ENCODE results near the gene PON2. TPM values are rescaled to one million over a fixed set of nuclear protein-coding genes. Genes with fewer than 3 reads are reported as not detected.

Gene PON2
- total RNA-seq, 1 experiment from 2014 or later = 21.4 TPM

- no peak for TF ChIP-seq KAT7 (CRISPR knock-in tag; IDR thresholded peaks at IDR 0.05; ENCODE audit: borderline replicate concordance)
- TF ChIP-seq, protein P1, sequence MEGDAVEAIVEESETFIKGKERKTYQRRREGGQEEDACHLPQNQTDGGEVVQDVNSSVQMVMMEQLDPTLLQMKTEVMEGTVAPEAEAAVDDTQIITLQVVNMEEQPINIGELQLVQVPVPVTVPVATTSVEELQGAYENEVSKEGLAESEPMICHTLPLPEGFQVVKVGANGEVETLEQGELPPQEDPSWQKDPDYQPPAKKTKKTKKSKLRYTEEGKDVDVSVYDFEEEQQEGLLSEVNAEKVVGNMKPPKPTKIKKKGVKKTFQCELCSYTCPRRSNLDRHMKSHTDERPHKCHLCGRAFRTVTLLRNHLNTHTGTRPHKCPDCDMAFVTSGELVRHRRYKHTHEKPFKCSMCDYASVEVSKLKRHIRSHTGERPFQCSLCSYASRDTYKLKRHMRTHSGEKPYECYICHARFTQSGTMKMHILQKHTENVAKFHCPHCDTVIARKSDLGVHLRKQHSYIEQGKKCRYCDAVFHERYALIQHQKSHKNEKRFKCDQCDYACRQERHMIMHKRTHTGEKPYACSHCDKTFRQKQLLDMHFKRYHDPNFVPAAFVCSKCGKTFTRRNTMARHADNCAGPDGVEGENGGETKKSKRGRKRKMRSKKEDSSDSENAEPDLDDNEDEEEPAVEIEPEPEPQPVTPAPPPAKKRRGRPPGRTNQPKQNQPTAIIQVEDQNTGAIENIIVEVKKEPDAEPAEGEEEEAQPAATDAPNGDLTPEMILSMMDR (IDR thresholded peaks at IDR 0.05) = no peak
- TF ChIP-seq, protein P2, sequence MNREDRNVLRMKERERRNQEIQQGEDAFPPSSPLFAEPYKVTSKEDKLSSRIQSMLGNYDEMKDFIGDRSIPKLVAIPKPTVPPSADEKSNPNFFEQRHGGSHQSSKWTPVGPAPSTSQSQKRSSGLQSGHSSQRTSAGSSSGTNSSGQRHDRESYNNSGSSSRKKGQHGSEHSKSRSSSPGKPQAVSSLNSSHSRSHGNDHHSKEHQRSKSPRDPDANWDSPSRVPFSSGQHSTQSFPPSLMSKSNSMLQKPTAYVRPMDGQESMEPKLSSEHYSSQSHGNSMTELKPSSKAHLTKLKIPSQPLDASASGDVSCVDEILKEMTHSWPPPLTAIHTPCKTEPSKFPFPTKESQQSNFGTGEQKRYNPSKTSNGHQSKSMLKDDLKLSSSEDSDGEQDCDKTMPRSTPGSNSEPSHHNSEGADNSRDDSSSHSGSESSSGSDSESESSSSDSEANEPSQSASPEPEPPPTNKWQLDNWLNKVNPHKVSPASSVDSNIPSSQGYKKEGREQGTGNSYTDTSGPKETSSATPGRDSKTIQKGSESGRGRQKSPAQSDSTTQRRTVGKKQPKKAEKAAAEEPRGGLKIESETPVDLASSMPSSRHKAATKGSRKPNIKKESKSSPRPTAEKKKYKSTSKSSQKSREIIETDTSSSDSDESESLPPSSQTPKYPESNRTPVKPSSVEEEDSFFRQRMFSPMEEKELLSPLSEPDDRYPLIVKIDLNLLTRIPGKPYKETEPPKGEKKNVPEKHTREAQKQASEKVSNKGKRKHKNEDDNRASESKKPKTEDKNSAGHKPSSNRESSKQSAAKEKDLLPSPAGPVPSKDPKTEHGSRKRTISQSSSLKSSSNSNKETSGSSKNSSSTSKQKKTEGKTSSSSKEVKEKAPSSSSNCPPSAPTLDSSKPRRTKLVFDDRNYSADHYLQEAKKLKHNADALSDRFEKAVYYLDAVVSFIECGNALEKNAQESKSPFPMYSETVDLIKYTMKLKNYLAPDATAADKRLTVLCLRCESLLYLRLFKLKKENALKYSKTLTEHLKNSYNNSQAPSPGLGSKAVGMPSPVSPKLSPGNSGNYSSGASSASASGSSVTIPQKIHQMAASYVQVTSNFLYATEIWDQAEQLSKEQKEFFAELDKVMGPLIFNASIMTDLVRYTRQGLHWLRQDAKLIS (CRISPR knock-in tag; IDR thresholded peaks at IDR 0.05; ENCODE audit: borderline replicate concordance) = no peak
- TF ChIP-seq USF2 (CRISPR knock-in tag; IDR thresholded peaks at IDR 0.05) = no peak
- TF ChIP-seq ARID4B (CRISPR knock-in tag; IDR thresholded peaks at IDR 0.05; ENCODE audit: borderline replicate concordance) = no peak
- TF ChIP-seq ZBTB21 (CRISPR knock-in tag; IDR thresholded peaks at IDR 0.05; ENCODE audit: borderline replicate concordance) = no peak
- TF ChIP-seq ZNF423 (CRISPR knock-in tag; IDR thresholded peaks at IDR 0.05) = no peak
- TF ChIP-seq MLX (CRISPR knock-in tag; IDR thresholded peaks at IDR 0.05) = no peak
- no peak for TF ChIP-seq ZNF317 (CRISPR knock-in tag; IDR thresholded peaks at IDR 0.05; ENCODE audit: borderline replicate concordance, low read depth)
- no peak for TF ChIP-seq FOXP4 (CRISPR knock-in tag; IDR thresholded peaks at IDR 0.05)
Observed at GRCh38 chr7:95469848-95470247, 35.0 kb upstream of the PON2 start (continued).

- no peak for DNase-seq (ENCODE audit: low spot score)
- CTCF ChIA-PET = no interaction called here
- peaks cover 41% of the 10 kb centered on the region for H3K4me1 Mint-ChIP-seq
- ATAC-seq = no peak
- H3K36me3 Mint-ChIP-seq = no peaks in the 10 kb centered on the region
- H3K27ac Mint-ChIP-seq = no peak overlapping the region
- no peaks in the 10 kb centered on the region for H3K27me3 Mint-ChIP-seq (ENCODE audit: low read depth)
- H3K9me3 Mint-ChIP-seq = no peaks in the 10 kb centered on the region
- no peak overlapping the region for H3K4me3 Mint-ChIP-seq
- POLR2A ChIA-PET = no interaction called here
- no peak for TF ChIP-seq ARID4B (CRISPR knock-in tag; IDR thresholded peaks at IDR 0.05; ENCODE audit: borderline replicate concordance)
- TF ChIP-seq RELA (CRISPR knock-in tag; IDR thresholded peaks at IDR 0.05; ENCODE audit: borderline replicate concordance) = no peak
- TF ChIP-seq EMX1 (CRISPR knock-in tag; IDR thresholded peaks at IDR 0.05) = no peak
- TF ChIP-seq ATF3 (CRISPR knock-in tag; conservative IDR thresholded peaks at IDR 0.05) = no peak
- no peak for TF ChIP-seq ZNF425 (CRISPR knock-in tag; conservative IDR thresholded peaks at IDR 0.05)
Observed at GRCh38 chr7:95469187-95469586, 34.4 kb upstream of the PON2 start.
